NOMO-1 (cell line): ENCODE measurements around the gene ZNF442.
"Not testable (repeated sequence)": the region's sequence is repeated elsewhere in the genome, so short reads cannot be mapped to it uniquely, and the experiment has no call there.

Source experiments
- DNase-seq, 2 experiments: peaks; one replicate each; lab custom pipeline; 2025; ENCODE audit not compliant: unreplicated experiment in 2 of 2; lab: John Stamatoyannopoulos, UW

The ZNF442 gene

GRCh38 chr19:12331211-12331941 is 34.1 kb downstream of the ZNF442 start:
- DNase-seq, result no peak

GRCh38 chr19:12330340-12330739 is 35.1 kb downstream of the ZNF442 start:
- no peak for DNase-seq

- no peak for DNase-seq
Observed at GRCh38 chr19:12325690-12326089, 39.8 kb downstream of the ZNF442 start.

GRCh38 chr19:12318782-12319413 is 46.6 kb downstream of the ZNF442 start:
- no peak for DNase-seq

- DNase-seq, result no peak
Observed at GRCh38 chr19:12314553-12314952, 50.9 kb downstream of the ZNF442 start.

GRCh38 chr19:12308891-12309290 is 56.6 kb downstream of the ZNF442 start:
- DNase-seq, result not testable (repeated sequence)
